Hematopoietic multipotent progenitor cell treated with erythropoietin and hydrocortisone succinate and interleukin-3 and kit ligand, for 8 days (in vitro differentiated cells): ENCODE measurements around the gene SOD1.
"Not testable (repeated sequence)": the region's sequence is repeated elsewhere in the genome, so short reads cannot be mapped to it uniquely, and the experiment has no call there.

ENCODE experiments used
- DNase-seq: peaks from one replicate; pipeline ENCODE4 v3.0.0-alpha.2; 2015

The SOD1 gene

DNA sequence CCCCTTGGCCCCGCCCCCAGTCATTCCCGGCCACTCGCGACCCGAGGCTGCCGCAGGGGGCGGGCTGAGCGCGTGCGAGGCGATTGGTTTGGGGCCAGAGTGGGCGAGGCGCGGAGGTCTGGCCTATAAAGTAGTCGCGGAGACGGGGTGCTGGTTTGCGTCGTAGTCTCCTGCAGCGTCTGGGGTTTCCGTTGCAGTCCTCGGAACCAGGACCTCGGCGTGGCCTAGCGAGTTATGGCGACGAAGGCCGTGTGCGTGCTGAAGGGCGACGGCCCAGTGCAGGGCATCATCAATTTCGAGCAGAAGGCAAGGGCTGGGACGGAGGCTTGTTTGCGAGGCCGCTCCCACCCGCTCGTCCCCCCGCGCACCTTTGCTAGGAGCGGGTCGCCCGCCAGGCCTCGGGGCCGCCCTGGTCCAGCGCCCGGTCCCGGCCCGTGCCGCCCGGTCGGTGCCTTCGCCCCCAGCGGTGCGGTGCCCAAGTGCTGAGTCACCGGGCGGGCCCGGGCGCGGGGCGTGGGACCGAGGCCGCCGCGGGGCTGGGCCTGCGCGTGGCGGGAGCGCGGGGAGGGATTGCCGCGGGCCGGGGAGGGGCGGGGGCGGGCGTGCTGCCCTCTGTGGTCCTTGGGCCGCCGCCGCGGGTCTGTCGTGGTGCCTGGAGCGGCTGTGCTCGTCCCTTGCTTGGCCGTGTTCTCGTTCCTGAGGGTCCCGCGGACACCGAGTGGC, at the start of gene SOD1:
TSS of gene SOD1 (plus strand) at position 158 of the 723 bp plus-strand sequence. CDS start at position 235, 77 bp downstream.
- DNase-seq, result peak; percentile 93

GRCh38 chr21:31611445-31611844, 48.0 kb upstream of the SOD1 start:
- no peak for DNase-seq

GRCh38 chr21:31612894-31613785, 46.4 kb upstream of the SOD1 start:
- DNase-seq, result no peak

- no peak for DNase-seq
These were observed 44.8 kb upstream of the SOD1 start for GRCh38 chr21:31614705-31615104.

- DNase-seq, result no peak
These were observed 43.3 kb upstream of the SOD1 start for GRCh38 chr21:31616216-31616615.

GRCh38 chr21:31618696-31619430, 40.6 kb upstream of the SOD1 start:
- no peak for DNase-seq

- DNase-seq, result no peak
These were observed 37.1 kb upstream of the SOD1 start for GRCh38 chr21:31622397-31622796.

DNA sequence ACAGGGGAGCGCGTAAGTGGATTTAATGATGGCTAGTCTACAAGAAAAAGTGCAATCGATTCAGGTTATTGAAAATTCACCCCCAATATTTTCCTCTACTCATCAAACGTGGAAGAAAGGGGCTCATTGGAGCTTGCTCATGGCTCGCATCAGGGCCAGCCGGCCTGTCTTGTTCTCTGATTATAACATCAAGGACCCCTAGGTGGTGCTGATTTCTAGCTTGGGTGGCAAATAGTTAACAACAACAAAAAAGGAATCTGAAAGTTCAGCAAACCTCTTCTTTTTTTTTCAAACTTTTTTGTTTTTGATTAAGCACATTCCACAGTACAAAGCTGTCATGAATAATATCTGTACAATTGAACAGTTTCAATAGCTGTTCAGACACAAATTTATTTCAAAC, 35.8 kb upstream of the SOD1 start:
- DNase-seq, result no peak

DNA sequence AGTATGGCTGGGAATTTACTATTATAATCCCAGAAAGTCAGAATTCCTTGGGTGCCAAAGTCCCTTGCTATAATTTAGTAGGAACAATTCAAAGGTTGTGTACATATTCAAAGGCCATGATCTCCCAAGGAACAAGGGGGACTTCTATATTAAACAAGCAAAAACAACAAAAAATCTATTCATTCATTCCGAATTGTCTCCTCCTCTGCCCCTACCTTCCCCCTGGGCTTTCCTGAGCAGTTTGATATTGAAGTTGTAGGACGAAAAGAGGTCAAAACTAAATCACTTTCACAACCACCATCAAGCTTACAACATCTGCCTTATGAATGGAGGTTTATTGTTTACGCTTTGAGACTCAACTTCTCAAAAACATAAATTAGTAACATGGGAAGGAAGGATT, 35.3 kb upstream of the SOD1 start:
- no peak for DNase-seq

GRCh38 chr21:31624961-31625491, 34.5 kb upstream of the SOD1 start:
- no peak for DNase-seq

GRCh38 chr21:31629972-31630711, 29.4 kb upstream of the SOD1 start:
- DNase-seq, result no peak

- not testable (repeated sequence) for DNase-seq
These were observed 27.6 kb upstream of the SOD1 start for GRCh38 chr21:31631881-31632280.

GRCh38 chr21:31634993-31635392, 24.5 kb upstream of the SOD1 start:
- DNase-seq, result no peak

DNA sequence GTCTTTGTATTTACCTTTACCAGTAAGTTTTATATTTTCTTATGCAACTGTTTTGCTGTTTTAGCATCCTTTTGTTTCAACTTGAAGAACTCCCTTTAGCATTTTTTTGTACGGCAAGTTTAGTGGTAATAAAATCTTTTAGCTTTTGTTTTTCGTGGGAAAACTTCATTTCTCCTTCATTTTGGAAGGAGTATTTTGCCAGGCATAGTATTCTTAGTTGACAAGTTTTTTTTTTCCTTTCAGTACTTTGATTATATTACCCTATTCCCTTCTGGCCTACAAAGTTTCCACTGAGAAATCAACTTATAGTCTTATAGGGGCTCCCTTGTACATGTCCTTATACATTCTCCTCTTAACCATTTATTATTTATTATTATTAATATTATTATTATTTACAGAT, 22.6 kb upstream of the SOD1 start:
- DNase-seq, result no peak

DNA sequence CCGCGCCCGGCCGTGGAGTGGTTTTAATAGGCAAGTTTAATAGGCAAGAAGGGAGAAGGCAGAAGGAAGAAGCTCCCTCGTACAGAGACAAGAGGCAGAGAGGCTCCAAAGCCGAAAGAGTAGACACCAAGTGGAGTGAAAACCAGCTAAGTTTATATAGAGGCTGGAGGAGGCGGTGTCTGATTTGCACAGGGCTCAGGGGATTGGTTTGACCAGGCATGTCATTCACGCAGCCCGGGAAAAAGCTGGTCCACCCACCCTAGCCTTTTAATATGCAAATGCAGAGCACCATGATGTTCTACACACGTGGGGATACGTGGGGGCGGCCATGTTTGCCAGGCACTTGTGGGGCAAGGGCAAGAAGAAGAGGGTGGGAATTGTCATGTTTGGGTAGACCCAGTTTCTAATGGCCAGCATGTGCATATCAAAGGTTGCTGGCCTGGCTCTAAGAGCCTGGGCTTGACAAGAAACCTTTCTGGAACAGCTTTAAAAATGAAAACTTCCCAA, 18.0 kb upstream of the SOD1 start:
- DNase-seq, result no peak

GRCh38 chr21:31644643-31645042, 14.8 kb upstream of the SOD1 start:
- no peak for DNase-seq

GRCh38 chr21:31647650-31648049, 11.8 kb upstream of the SOD1 start:
- no peak for DNase-seq

DNA sequence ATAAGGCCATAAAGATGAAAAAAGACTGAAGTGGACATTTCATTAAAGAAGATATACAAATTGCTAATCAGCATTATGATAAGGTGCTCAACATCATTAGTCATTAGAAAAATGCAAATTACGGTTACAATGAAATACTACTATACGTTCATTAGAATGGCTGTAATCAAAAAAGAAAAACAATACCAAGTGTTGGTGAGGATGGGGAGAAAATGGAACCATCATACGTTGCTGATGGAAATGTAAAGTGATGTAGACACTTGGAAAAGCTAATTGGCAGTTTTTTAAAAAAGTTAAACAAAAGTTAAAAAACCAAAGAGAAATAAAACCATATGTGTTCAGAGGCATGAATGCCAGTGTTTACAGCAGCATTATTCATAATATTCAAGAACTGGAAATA, 8.6 kb upstream of the SOD1 start:
- DNase-seq, result no peak

- not testable (repeated sequence) for DNase-seq
These were observed 8.0 kb upstream of the SOD1 start for GRCh38 chr21:31651491-31651890.

- DNase-seq, result no peak
These were observed 5.2 kb upstream of the SOD1 start for GRCh38 chr21:31654340-31654739.

DNA sequence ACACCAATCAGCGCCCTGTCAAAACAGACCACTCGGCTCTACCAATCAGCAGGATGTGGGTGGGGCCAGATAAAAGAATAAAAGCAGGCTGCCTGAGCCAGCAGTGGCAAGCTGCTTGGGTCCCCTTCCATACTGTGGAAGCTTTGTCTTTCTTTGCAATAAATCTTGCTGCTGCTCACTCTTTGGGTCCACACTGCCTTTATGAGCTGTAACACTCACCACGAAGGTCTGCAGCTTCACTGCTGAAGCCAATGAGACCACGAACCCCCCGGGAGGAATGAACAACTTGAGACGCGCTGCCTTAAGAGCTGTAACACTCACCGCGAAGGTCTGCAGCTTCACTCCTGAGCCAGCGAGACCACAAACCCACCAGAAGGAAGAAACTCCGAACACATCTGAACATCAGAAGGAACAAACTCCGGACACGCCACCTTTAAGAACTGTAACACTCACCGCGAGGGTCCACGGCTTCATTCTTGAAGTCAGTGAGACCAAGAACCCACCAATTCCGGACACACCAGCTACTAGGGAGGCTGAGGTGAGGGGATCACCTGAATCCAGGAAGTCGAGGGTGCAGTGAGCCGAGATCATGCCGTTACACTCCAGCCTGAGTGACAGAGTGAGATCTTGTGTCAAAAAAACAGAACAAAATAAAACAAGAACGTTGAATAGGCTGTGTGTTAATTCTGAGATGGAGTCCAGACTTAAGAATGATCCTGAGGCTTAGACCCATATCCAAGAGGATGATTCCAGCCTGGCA, 4.5 kb upstream of the SOD1 start:
- DNase-seq, result not testable (repeated sequence)
